Bronchial epithelial cell (primary cell): ENCODE results near the gene DGKB. TPM values are rescaled to one million over a fixed set of nuclear protein-coding genes. Genes with fewer than 3 reads are reported as not detected.
"Not testable (repeated sequence)": the region's sequence is repeated elsewhere in the genome, so short reads cannot be mapped to it uniquely, and the experiment has no call there.

Experiments
- DNase-seq: peaks from one replicate; pipeline ENCODE4 v3.0.0-alpha.2; 2010; ENCODE audit warnings: low read depth
- FAIRE-seq: peaks from 2 replicates; lab custom pipeline; 2011; peaks lifted over from hg19 to GRCh38; lab: Jason Lieb, UNC
- H3K27me3 ChIP-seq: 2 replicates; pipeline ENCODE4 v1.5.1; 2011; ENCODE audit warnings: low read length; ENCODE audit not compliant: control insufficient read depth, insufficient read depth
- H3K36me3 ChIP-seq: 2 replicates; pipeline ENCODE4 v1.5.1; 2011; ENCODE audit warnings: low read length; ENCODE audit not compliant: control insufficient read depth, insufficient read depth
- H3K4me3 ChIP-seq: 2 replicates; pipeline ENCODE4 v1.5.1; 2011; ENCODE audit warnings: mild to moderate bottlenecking, low read depth, low read length, control low read depth
- total RNA-seq: library from RNA; depleted of rRNA; stranded (reverse); fragments of >200 nt; gene quantifications from 2 replicates; pipeline ENCODE4 v1.2.1, GENCODE V29; 2014
- TF ChIP-seq, protein P1 (sequence below): IDR thresholded peaks from 2 replicates; pipeline ENCODE4 v1.5.1; 2011; ENCODE audit warnings: mild to moderate bottlenecking, moderate library complexity, low read length, control low read depth, inconsistent platforms; ENCODE audit not compliant: insufficient read depth, severe bottlenecking

Gene DGKB
- total RNA-seq, 1 donor from 2014 or later, result not detected

DNA sequence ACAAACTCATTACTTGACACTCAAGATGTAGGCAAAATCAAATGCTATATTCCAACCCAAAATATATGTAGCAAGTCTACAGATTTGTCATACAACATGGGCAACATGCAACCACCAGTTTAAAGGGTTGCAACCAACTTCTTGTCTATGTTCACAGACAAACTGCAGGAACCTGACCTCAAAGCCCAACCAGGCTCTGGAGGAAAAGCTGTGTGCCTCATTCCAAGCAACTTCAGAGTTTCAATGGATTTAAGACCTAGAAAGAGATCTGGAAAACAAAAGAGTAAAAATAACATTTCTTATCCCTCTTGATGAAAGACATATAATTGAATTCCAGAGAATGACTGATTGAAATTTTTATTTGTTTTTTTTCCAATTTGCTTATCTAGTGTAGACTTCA lies 612.6 kb downstream of the DGKB start:
- TF ChIP-seq, protein P1, sequence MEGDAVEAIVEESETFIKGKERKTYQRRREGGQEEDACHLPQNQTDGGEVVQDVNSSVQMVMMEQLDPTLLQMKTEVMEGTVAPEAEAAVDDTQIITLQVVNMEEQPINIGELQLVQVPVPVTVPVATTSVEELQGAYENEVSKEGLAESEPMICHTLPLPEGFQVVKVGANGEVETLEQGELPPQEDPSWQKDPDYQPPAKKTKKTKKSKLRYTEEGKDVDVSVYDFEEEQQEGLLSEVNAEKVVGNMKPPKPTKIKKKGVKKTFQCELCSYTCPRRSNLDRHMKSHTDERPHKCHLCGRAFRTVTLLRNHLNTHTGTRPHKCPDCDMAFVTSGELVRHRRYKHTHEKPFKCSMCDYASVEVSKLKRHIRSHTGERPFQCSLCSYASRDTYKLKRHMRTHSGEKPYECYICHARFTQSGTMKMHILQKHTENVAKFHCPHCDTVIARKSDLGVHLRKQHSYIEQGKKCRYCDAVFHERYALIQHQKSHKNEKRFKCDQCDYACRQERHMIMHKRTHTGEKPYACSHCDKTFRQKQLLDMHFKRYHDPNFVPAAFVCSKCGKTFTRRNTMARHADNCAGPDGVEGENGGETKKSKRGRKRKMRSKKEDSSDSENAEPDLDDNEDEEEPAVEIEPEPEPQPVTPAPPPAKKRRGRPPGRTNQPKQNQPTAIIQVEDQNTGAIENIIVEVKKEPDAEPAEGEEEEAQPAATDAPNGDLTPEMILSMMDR, result no peak
- no peak overlapping the region for H3K4me3 ChIP-seq
- H3K36me3 ChIP-seq, result no peaks in the 10 kb centered on the region
- no peaks in the 10 kb centered on the region for H3K27me3 ChIP-seq
- DNase-seq (no peak), FAIRE-seq (no peak)

DNA sequence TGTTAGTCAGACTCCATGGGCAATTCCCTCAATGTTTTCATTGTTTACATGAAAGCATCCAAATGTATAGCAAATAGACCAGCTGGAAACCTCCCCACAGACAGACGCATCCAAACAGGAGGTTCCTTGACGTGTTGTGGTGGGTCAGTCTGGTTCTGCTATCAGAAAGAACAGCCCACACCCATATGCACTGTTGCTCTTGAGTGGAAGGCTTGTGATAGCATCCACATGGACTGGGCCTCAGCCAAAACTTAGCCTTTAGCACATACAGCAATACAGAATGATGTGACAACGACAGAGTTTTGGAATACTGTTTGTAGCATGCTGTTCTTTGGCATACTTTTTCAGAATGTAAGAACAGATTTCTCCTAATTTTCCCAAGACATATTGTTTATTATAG lies 613.9 kb downstream of the DGKB start:
- Histone ChIP-seq H3K36me3 (no peaks in the 10 kb centered on the region), H3K4me3 (no peak overlapping the region), H3K27me3 (no peaks in the 10 kb centered on the region)
- FAIRE-seq, result no peak
- TF ChIP-seq, protein P1, result no peak
- DNase-seq, result no peak

DNA sequence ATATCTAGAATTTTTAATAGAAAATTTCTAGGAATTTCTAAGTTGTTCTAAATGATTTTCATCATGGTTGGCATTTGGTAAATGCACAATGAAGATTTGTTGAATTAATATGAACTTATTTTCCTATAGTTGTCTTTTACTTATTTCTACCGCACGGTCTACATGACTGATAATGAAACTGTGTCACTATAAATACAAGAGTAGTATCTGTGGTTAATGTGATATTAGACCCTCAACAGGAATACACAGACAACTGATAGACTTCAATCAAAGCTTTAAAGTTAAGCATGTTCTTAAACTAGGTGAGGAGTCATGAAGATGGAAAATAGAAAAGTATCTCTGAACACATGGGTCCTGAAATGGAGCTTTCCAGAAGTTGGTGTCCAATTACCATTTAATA lies 615.2 kb downstream of the DGKB start:
- DNase-seq (no peak), FAIRE-seq (no peak)
- no peaks in the 10 kb centered on the region for H3K27me3 ChIP-seq
- TF ChIP-seq, protein P1, result no peak
- H3K4me3 ChIP-seq, result no peak overlapping the region
- H3K36me3 ChIP-seq, result no peaks in the 10 kb centered on the region

DNA sequence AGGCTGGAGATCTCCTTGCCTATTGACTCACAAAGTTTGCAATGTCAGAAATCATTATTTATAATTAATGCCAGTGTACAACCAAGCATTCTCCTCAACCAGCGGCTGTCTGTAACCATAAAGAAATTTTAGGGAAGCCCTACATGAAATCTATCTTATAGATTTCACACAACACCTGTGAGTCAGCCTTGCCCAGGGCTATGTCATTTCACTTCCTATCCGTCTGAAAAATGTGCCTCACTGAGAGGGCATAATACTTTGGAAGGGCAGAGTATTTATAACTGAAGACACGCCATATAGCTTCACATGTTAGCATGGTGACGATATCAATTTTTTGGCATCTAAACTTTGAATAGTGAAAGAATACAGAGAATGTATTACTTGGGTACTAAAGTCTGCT lies 616.5 kb downstream of the DGKB start:
- H3K27me3 ChIP-seq, result no peaks in the 10 kb centered on the region
- no peak overlapping the region for H3K4me3 ChIP-seq
- peak; percentile 24 for DNase-seq
- TF ChIP-seq, protein P1, result no peak
- no peak for FAIRE-seq
- H3K36me3 ChIP-seq, result no peaks in the 10 kb centered on the region

DNA sequence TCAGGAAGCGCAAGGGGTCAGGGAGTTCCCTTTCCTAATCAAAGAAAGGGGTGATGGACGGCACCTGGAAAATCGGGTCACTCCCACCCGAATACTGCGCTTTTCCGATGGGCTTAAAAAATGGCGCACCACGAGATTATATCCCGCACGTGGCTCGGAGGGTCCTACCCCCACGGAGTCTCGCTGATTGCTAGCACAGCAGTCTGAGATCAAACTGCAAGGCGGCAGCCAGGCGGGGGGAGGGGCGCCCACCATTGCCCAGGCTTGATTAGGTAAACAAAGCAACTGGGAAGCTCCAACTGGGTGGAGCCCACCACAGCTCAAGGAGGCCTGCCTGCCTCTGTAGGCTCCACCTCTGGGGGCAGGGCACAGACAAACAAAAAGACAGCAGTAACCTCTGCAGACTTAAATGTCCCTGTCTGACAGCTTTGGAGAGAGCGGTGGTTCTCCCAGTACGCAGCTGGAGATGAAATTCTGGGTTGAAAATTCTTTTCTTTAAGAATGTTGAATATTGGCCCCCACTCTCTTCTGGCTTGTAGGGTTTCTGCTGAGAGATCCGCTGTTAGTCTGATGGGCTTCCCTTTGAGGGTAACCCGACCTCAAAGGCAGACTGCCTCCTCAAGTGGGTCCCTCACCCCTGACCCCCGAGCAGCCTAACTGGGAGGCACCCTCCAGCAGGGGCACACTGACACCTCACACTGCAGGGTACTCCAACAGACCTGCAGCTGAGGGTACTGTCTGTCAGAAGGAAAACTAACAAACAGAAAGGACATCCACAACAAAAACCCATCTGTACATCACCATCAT lies 623.3 kb downstream of the DGKB start:
- not testable (repeated sequence) for DNase-seq, H3K36me3 ChIP-seq, H3K27me3 ChIP-seq, FAIRE-seq, H3K4me3 ChIP-seq

DNA sequence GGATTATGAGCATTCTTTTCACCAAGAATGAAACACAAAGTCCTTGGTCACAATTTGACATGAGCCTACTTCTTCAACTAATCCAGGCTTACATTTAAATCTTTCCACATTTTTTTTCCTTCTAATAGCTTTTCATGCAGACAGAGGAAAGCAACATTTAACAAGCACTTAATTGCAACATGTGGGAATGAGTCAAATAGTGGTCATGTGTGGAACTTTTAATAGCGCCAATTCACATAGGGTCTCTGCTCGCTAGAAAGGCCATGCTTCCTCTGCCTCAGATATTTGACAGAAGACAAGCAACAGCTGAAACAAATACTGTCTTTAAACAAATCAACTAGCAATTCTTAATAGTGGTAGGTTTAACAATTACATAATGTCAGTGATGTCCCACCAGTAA lies 627.2 kb downstream of the DGKB start:
- no peak overlapping the region for H3K4me3 ChIP-seq
- FAIRE-seq (no peak), DNase-seq (no peak)
- TF ChIP-seq, protein P1, result no peak
- no peaks in the 10 kb centered on the region for H3K36me3 ChIP-seq
- H3K27me3 ChIP-seq, result no peaks in the 10 kb centered on the region
